A673 (cell line): Measurements from ENCODE around the gene FAM81A. TPM values are rescaled to one million over a fixed set of nuclear protein-coding genes. Genes with fewer than 3 reads are reported as not detected.
"Not testable (repeated sequence)": the region's sequence is repeated elsewhere in the genome, so short reads cannot be mapped to it uniquely, and the experiment has no call there.

ENCODE experiments used
- BruUV-seq: library from RNA; stranded (reverse); fragments of 400-500 nt; replicated peaks from 2 replicates; lab custom pipeline; 2021; lab: Mats Ljungman, UMichigan
- CTCF ChIA-PET: fragments of 300-600 bp; sonication (Branson Sonifier 250); formaldehyde crosslinking; loops from one replicate; lab custom pipeline; 2022; ENCODE audit warnings: antibody characterized with exemption; lab: Charles Lee
- POLR2A ChIA-PET: fragments of 300-600 bp; sonication (Branson Sonifier 250); formaldehyde crosslinking; loops from one replicate; lab custom pipeline; 2022; ENCODE audit warnings: antibody characterized with exemption; ENCODE audit not compliant: low non-redundant PET; lab: Charles Lee
- DNase-seq: peaks from one replicate; pipeline ENCODE4 v3.0.0-alpha.2; 2015; ENCODE audit warnings: low spot score
- H3K27ac ChIP-seq: fragments of 200-600 bp; sonication (generic); 2 replicates; pipeline ENCODE4 v1.5.1; 2016; ENCODE audit warnings: mixed run types, low read depth, mild to moderate bottlenecking, mixed read lengths, antibody characterized with exemption, low read length; ENCODE audit not compliant: poor library complexity, severe bottlenecking
- H3K27me3 ChIP-seq: fragments of 200-600 bp; sonication (generic); replicated peaks from 2 replicates; pipeline ENCODE4 v1.6.1; 2017; ENCODE audit warnings: mixed run types, low read depth, mild to moderate bottlenecking, mixed read lengths, antibody characterized with exemption, low read length; ENCODE audit not compliant: insufficient read depth, poor library complexity
- H3K36me3 ChIP-seq: fragments of 200-600 bp; sonication (generic); 2 replicates; pipeline ENCODE4 v1.6.1; 2016; ENCODE audit warnings: mixed run types, mild to moderate bottlenecking, mixed read lengths, antibody characterized with exemption, low read length; ENCODE audit not compliant: insufficient read depth, poor library complexity, severe bottlenecking
- H3K4me1 ChIP-seq: fragments of 200-600 bp; sonication (generic); 2 replicates; pipeline ENCODE4 v1.6.1; 2017; ENCODE audit warnings: mixed run types, mild to moderate bottlenecking, mixed read lengths, antibody characterized with exemption, low read length; ENCODE audit not compliant: insufficient read depth, poor library complexity, severe bottlenecking
- H3K4me3 ChIP-seq: fragments of 200-600 bp; sonication (generic); 2 replicates; pipeline ENCODE4 v1.5.1; 2016; ENCODE audit warnings: low read depth, mixed run types, mild to moderate bottlenecking, mixed read lengths, low read length; ENCODE audit not compliant: poor library complexity, severe bottlenecking
- H3K9me3 ChIP-seq: fragments of 200-600 bp; sonication (generic); 2 replicates; pipeline ENCODE4 v1.6.1; 2016; ENCODE audit warnings: mixed run types, low read depth, mild to moderate bottlenecking, mixed read lengths, antibody characterized with exemption, low read length; ENCODE audit not compliant: poor library complexity, severe bottlenecking
- CTCF ChIP-seq: fragments of 300-800, 200-600 bp; sonication (generic); conservative IDR thresholded peaks from 2 replicates; pipeline ENCODE4 v1.5.1; 2017; ENCODE audit warnings: low read depth, mild to moderate bottlenecking, antibody characterized with exemption, low read length, moderate library complexity, mixed read lengths
- EZH2 ChIP-seq: fragments of 200-600 bp; sonication (generic); IDR thresholded peaks from 2 replicates; pipeline ENCODE4 v1.6.1; 2017; ENCODE audit warnings: borderline replicate concordance, low read depth, mild to moderate bottlenecking, mixed read lengths, antibody characterized with exemption, low read length; ENCODE audit not compliant: poor library complexity, severe bottlenecking
- intact Hi-C: fragments of 100-400 bp; cut with micrococcal nuclease; formaldehyde crosslinking; loops from one replicate; pipeline ENCODE4 v1.10.0; 2022; ENCODE audit not compliant: unreplicated experiment
- total RNA-seq: library from RNA; stranded (reverse); gene quantifications from 2 replicates; pipeline ENCODE4 v1.2.3, GENCODE V29; 2021

FAM81A gene
- total RNA-seq, 1 experiment from 2014 or later, result not detected

- peak; percentile 28 for DNase-seq
- Histone ChIP-seq H3K36me3 (no peaks in the 10 kb centered on the region), H3K27me3 (peaks cover 4% of the 10 kb centered on the region), H3K27ac (no peak overlapping the region), H3K4me3 (no peak overlapping the region), H3K9me3 (no peaks in the 10 kb centered on the region), H3K4me1 (no peaks in the 10 kb centered on the region)
- no peak for TF ChIP-seq EZH2
- no peak for TF ChIP-seq CTCF
- intact Hi-C loops, result no loop called here
- ChIA-PET POLR2A (interaction anchor here (0.5 kb wide), 1 partner anchor 464 kb away, joined by 4 read pairs; no protein-coding TSS in a partner anchor), CTCF (no interaction called here)
- no TSS peak for BruUV-seq
These were observed 16.9 kb upstream of the FAM81A start for GRCh38 chr15:59420986-59421618.

GRCh38 chr15:59424616-59425015 is 13.4 kb upstream of the FAM81A start:
- no peak overlapping the region for H3K4me3 ChIP-seq
- H3K4me1 ChIP-seq, result no peaks in the 10 kb centered on the region
- peaks cover 4% of the 10 kb centered on the region for H3K27me3 ChIP-seq
- DNase-seq, result no peak
- no peak overlapping the region for H3K27ac ChIP-seq
- POLR2A ChIA-PET, result no interaction called here
- TF ChIP-seq EZH2 (no peak), CTCF (no peak)
- no TSS peak for BruUV-seq
- H3K36me3 ChIP-seq, result no peaks in the 10 kb centered on the region
- intact Hi-C loops, result no loop called here
- H3K9me3 ChIP-seq, result peaks cover 5% of the 10 kb centered on the region
- CTCF ChIA-PET, result no interaction called here

- H3K27ac ChIP-seq, H3K36me3 ChIP-seq, intact Hi-C loops, H3K9me3 ChIP-seq, H3K4me3 ChIP-seq, BruUV-seq, H3K27me3 ChIP-seq, POLR2A ChIA-PET, H3K4me1 ChIP-seq, CTCF ChIA-PET, DNase-seq: not testable (repeated sequence)
These were observed 9.1 kb upstream of the FAM81A start for GRCh38 chr15:59428898-59429297.

- Histone ChIP-seq H3K27me3 (peaks cover 35% of the 10 kb centered on the region), H3K9me3 (peaks cover 8% of the 10 kb centered on the region), H3K4me1 (peaks cover 5% of the 10 kb centered on the region), H3K27ac (no peak overlapping the region), H3K36me3 (no peaks in the 10 kb centered on the region), H3K4me3 (no peak overlapping the region)
- BruUV-seq, result no TSS peak
- POLR2A ChIA-PET, result no interaction called here
- no peak for TF ChIP-seq CTCF
- no peak for TF ChIP-seq EZH2
- DNase-seq, result no peak
- intact Hi-C loops, result no loop called here
- CTCF ChIA-PET, result no interaction called here
These were observed 5.6 kb upstream of the FAM81A start for GRCh38 chr15:59432389-59432788.
